OCI-LY7 (cell line): ENCODE data around the gene COL3A1.

Experiments
- CTCF ChIP-seq: fragments of 200-600 bp; sonication (generic); conservative IDR thresholded peaks from 2 replicates; pipeline ENCODE4 v1.5.1; 2014; ENCODE audit warnings: mild to moderate bottlenecking, antibody characterized with exemption, low read length, moderate library complexity, mixed read lengths
- EZH2phosphoT487 ChIP-seq: fragments of 200-600 bp; sonication (generic); IDR thresholded peaks from 2 replicates; pipeline ENCODE4 v1.6.1; 2018; ENCODE audit warnings: low read depth, borderline replicate concordance, mild to moderate bottlenecking, mixed run types, antibody characterized with exemption, low read length, moderate library complexity, mixed read lengths

GRCh38 chr2:188963741-188964140, 10.4 kb upstream of the COL3A1 start:
- TF ChIP-seq CTCF, result no peak
- TF ChIP-seq EZH2phosphoT487, result no peak
